ENCODE measurements around the gene PSD2. TPM values are rescaled to one million over a fixed set of nuclear protein-coding genes. Genes with fewer than 3 reads are reported as not detected.

Gene PSD2
- total RNA-seq, 4 donors from 2014 or later: 0.10 TPM; not detected in 3

DNA sequence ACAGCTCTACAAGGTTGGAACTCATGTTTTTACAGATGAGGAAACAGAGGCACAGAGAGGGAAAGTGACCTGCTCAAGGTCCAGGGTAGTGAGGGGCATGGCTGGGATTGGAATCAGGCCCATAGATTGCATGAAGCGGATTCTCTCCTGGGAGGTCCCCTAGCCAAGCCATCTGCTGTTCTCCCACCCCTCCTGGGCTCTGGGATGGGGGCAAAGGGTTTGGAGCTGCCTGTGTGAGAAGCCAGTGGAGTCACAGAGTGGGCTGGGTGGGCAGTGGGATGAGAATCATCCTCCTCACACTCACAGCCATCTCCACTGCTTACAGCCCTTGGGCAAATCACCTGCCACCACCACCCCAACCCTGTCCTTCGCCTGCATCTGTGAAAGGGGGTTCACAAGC is 38.6 kb upstream of the PSD2 start:
- in situ Hi-C loops (cut with MboI; ENCODE audit: low sequenced_read_pairs in 4 of 4): no loop called here
- H3K27me3 ChIP-seq: peaks cover 31 to 41% (median 31%) of the 10 kb centered on the region in 3 donors

GRCh38 chr5:139757727-139758509 is 37.7 kb upstream of the PSD2 start:
- no peak for ATAC-seq
- DNase-seq: no peak
- intact Hi-C loops (cut with DNase I; ENCODE audit: low total_unique reads) (no loop called here), in situ Hi-C loops (cut with MboI; ENCODE audit: low sequenced_read_pairs in 4 of 4) (no loop called here)
- Histone ChIP-seq H3K4me3 (no peak overlapping the region), H3K27ac (no peak overlapping the region), H3K9me3 (no peaks in the 10 kb centered on the region), H3K27me3 (peaks cover 31 to 39% (median 31%) of the 10 kb centered on the region in 3 donors), H3K4me1 (peaks cover 7 to 8% of the 10 kb centered on the region in 2 donors), H3K36me3 (no peaks in the 10 kb centered on the region)
- TF ChIP-seq CTCF (IDR thresholded peaks at IDR 0.05 in 4 of 5, conservative IDR thresholded peaks at IDR 0.05 in 1 of 5) (no peak), POLR2A (IDR thresholded peaks at IDR 0.05) (no peak)

More for the DNA sequence above, 38.6 kb upstream of the PSD2 start:
- DNase-seq (no peak), ATAC-seq (no peak)
- H3K4me3 ChIP-seq: no peak overlapping the region
- intact Hi-C loops (cut with DNase I; ENCODE audit: low total_unique reads): no loop called here
- H3K36me3 ChIP-seq: no peaks in the 10 kb centered on the region
- no peaks in the 10 kb centered on the region for H3K9me3 ChIP-seq
- no peak for TF ChIP-seq POLR2A (IDR thresholded peaks at IDR 0.05)
- TF ChIP-seq CTCF (IDR thresholded peaks at IDR 0.05 in 4 of 5, conservative IDR thresholded peaks at IDR 0.05 in 1 of 5): no peak
- H3K4me1 ChIP-seq: peaks cover 7 to 8% of the 10 kb centered on the region in 2 donors
- H3K27ac ChIP-seq: no peak overlapping the region

DNA sequence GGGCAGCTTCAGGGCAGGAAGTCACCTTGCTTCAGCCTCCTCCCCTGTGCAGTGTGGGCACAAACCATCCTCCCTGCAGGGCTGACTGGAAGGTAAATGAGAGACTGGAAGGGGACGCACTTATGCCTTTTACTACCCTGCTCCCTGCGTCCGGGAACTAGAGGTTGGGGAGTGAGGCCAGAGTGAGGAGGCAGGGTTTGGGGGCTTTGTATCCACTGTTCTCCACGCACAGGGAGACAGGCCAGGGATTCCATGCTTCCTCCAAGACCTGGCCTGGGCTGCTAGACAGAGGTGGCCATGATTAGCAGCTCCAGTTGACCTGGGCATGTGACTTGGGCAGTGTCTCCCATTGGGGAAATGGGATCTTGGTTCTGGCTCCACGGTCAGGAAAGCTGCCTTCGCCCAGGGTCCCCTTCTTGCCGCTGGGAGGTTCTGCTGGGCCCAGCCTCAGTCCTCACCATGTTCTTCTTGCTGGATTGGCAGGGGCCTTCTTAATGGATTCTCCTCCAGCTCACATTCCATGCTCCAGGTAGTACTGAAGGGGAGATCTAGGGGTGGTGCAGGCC is 37.0 kb upstream of the PSD2 start:
- intact Hi-C loops (cut with DNase I; ENCODE audit: low total_unique reads): no loop called here
- H3K9me3 ChIP-seq: no peaks in the 10 kb centered on the region
- no peak overlapping the region for H3K4me3 ChIP-seq
- DNase-seq: no peak
- ATAC-seq: no peak
- TF ChIP-seq CTCF (IDR thresholded peaks at IDR 0.05 in 4 of 5, conservative IDR thresholded peaks at IDR 0.05 in 1 of 5) (no peak), POLR2A (IDR thresholded peaks at IDR 0.05) (no peak)
- peaks cover 30 to 34% (median 31%) of the 10 kb centered on the region in 3 donors for H3K27me3 ChIP-seq
- in situ Hi-C loops (cut with MboI; ENCODE audit: low sequenced_read_pairs in 4 of 4): no loop called here
- H3K36me3 ChIP-seq: no peaks in the 10 kb centered on the region
- H3K27ac ChIP-seq: no peak overlapping the region
- peaks cover 7 to 8% of the 10 kb centered on the region in 2 donors for H3K4me1 ChIP-seq

DNA sequence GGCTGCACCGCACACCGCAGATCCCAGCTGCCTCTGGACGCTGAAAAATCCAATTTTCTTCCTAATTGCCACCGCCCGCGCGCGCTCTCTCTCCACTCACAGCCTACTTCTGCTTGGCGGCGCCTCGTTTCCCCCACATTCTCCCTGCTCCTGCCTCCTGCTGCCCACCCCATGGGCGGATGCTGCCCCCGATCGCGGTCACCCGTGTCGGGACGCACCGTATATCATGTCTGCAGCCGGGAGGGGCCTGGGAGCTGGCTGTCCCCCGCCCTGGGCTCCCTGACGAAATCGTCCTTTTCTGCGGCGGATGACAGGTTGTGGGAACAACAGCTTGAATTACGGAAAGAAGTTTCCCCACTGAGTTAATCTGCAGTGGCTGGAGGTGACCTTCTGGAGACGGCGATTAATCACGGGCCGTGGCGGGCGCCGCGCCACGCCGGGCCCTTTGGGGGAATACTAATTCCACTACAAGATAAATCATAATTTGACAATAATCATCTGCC is 36.3 kb upstream of the PSD2 start:
- no peaks in the 10 kb centered on the region for H3K36me3 ChIP-seq
- H3K4me3 ChIP-seq: no peak overlapping the region
- H3K27me3 ChIP-seq: peaks cover 28 to 34% (median 30%) of the 10 kb centered on the region in 3 donors
- intact Hi-C loops (cut with DNase I; ENCODE audit: low total_unique reads): no loop called here
- no peak for DNase-seq
- H3K4me1 ChIP-seq: peaks cover 7 to 8% of the 10 kb centered on the region in 2 donors
- in situ Hi-C loops (cut with MboI; ENCODE audit: low sequenced_read_pairs in 4 of 4): no loop called here
- ATAC-seq: peak in 1 of 2 donors; percentile 24
- no peak overlapping the region for H3K27ac ChIP-seq
- TF ChIP-seq POLR2A (IDR thresholded peaks at IDR 0.05) (no peak), CTCF (IDR thresholded peaks at IDR 0.05 in 4 of 5, conservative IDR thresholded peaks at IDR 0.05 in 1 of 5) (no peak)
- no peaks in the 10 kb centered on the region for H3K9me3 ChIP-seq

All from gastrocnemius medialis (tissue), 4 donors.